Smooth muscle cell (in vitro differentiated cells): ENCODE measurements around the gene PHACTR4. TPM values are rescaled to one million over a fixed set of nuclear protein-coding genes. Genes with fewer than 3 reads are reported as not detected.
"Not testable (repeated sequence)": the region's sequence is repeated elsewhere in the genome, so short reads cannot be mapped to it uniquely, and the experiment has no call there.

Experiments
- DNase-seq: peaks from one replicate; lab custom pipeline; 2025; ENCODE audit not compliant: unreplicated experiment; lab: John Stamatoyannopoulos, UW
- H2AFZ ChIP-seq: fragments of 200-600 bp; sonication (generic); 2 replicates; pipeline ENCODE4 v1.6.0; 2016; ENCODE audit warnings: antibody characterized with exemption, low read depth, mild to moderate bottlenecking
- H3F3A ChIP-seq: fragments of 200-600 bp; sonication (generic); 2 replicates; pipeline ENCODE4 v1.6.0; 2017; ENCODE audit warnings: antibody characterized with exemption, low read depth
- H3K27ac ChIP-seq: fragments of 200-600 bp; sonication (generic); 2 replicates; pipeline ENCODE4 v1.5.1; 2016; ENCODE audit warnings: low read depth, mild to moderate bottlenecking
- H3K27me3 ChIP-seq: fragments of 200-600 bp; sonication (generic); 2 replicates; pipeline ENCODE4 v1.6.1; 2016; ENCODE audit warnings: low read depth, mild to moderate bottlenecking
- H3K36me3 ChIP-seq: fragments of 200-600 bp; sonication (generic); 2 replicates; pipeline ENCODE4 v1.5.1; 2016; ENCODE audit warnings: low read depth
- H3K4me1 ChIP-seq: fragments of 200-600 bp; sonication (generic); 2 replicates; pipeline ENCODE4 v1.5.1; 2016; ENCODE audit warnings: low read depth
- H3K4me2 ChIP-seq: fragments of 200-600 bp; sonication (generic); 2 replicates; pipeline ENCODE4 v1.6.0; 2016; ENCODE audit warnings: mild to moderate bottlenecking
- H3K4me3 ChIP-seq: fragments of 200-600 bp; sonication (generic); 2 replicates; pipeline ENCODE4 v1.5.1; 2016; ENCODE audit warnings: mild to moderate bottlenecking
- H3K79me2 ChIP-seq: fragments of 200-600 bp; sonication (generic); 2 replicates; pipeline ENCODE4 v1.6.0; 2016; ENCODE audit warnings: low read depth, mild to moderate bottlenecking
- H3K9ac ChIP-seq: fragments of 200-600 bp; sonication (generic); 2 replicates; pipeline ENCODE4 v1.6.0; 2016; ENCODE audit warnings: low read depth
- H3K9me3 ChIP-seq: fragments of 200-600 bp; sonication (generic); replicated peaks from 2 replicates; pipeline ENCODE4 v1.5.1; 2016; ENCODE audit warnings: low read depth
- H4K20me1 ChIP-seq: fragments of 200-600 bp; sonication (generic); 2 replicates; pipeline ENCODE4 v1.6.0; 2016; ENCODE audit warnings: low read depth
- WGBS: methylation state at CpG from one replicate; pipeline ENCODE4 v1.1.7; 2016; ENCODE audit warnings: low lambda C conversion rate; 5-methylcytosine and 5-hydroxymethylcytosine counted together
- polyA plus RNA-seq: library from polyadenylated mRNA; unstranded; fragments of >200 nt; fragmentation: Nextera tagmentation; extraction: Ambion mirVana; gene quantifications from 2 replicates; pipeline ENCODE4 v1.2.1, GENCODE V29; 2016
- total RNA-seq: library from RNA; depleted of rRNA; stranded (reverse); fragments of >200 nt; gene quantifications from 2 replicates; pipeline ENCODE4 v1.2.3, GENCODE V29; 2014
- TF ChIP-seq, protein P1 (sequence below): fragments of 200-600 bp; sonication (generic); IDR thresholded peaks from 2 replicates; pipeline ENCODE4 v1.5.1; 2017; ENCODE audit warnings: borderline replicate concordance, mild to moderate bottlenecking, antibody characterized with exemption; ENCODE audit not compliant: insufficient read depth, poor library complexity, severe bottlenecking

The PHACTR4 gene
- total and polyA plus RNA-seq, 2 experiments from 2014 or later = 15.2 to 20.2 TPM

DNA sequence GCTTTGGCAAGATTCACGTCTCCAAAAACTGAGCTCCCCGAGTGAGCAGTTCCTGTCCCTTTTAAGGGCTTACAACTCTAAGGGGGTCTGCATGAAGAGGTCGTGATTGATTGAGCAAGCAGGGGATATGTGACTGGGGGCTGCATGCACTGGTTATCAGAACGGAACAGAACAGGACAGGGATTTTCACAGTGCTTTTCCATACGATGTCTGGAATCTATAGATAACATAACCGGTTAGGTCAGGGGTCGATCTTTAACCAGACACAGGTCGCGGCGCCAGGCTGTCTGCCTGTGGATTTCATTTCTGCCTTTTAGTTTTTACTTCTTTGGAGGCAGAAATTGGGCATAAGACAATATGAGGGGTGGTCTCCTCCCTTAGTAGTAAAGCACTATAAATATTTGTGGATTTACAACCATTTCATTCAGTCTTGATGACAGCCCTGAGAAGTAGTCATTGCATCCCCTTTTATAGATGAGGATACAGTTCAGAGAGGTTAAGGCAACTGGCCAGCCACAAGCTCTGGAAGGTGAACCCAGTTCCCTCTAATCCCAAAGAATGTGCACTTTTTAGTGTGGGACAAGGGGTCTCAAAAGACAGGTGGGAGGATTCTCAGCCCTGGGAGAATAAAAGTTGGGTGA, 155.6 kb downstream of the PHACTR4 start:
- H3K36me3 ChIP-seq, H2AFZ ChIP-seq, H3K9me3 ChIP-seq, H3K4me2 ChIP-seq, H4K20me1 ChIP-seq, H3K27me3 ChIP-seq, H3K9ac ChIP-seq, H3F3A ChIP-seq, DNase-seq, H3K4me1 ChIP-seq, H3K4me3 ChIP-seq: not testable (repeated sequence)
- H3K79me2 ChIP-seq = peaks cover 19% of the 10 kb centered on the region
- H3K27ac ChIP-seq = peak overlapping the region; percentile 65
- WGBS = 38% methylated on average over 10 of the region's 10 CpGs

DNA sequence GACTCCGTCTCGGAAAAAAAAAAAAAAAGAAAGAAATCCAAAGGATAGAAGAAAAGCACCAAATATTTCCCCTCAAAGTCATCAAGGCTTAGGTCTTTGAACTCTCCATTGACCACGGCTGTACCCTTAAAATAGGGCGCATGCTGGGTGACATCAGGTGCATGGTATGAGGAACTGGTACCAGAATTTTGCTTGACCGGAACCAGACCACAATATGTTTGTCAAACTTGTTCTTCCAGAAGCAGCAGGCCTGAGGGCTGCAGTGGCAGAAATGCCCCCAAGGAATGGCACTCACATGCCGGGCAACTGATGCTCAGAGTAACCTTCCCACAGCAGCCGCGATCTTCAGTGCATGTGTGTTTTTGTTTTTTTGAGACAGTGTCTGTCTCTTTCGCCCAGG, 157.3 kb downstream of the PHACTR4 start:
- no peaks in the 10 kb centered on the region for H3K4me1 ChIP-seq
- H3K9me3 ChIP-seq = no peaks in the 10 kb centered on the region
- H3K4me3 ChIP-seq = no peak overlapping the region
- H3K27ac ChIP-seq = peak overlapping the region; percentile 65
- no peak overlapping the region for H3K9ac ChIP-seq
- no peaks in the 10 kb centered on the region for H3K36me3 ChIP-seq
- TF ChIP-seq, protein P1, sequence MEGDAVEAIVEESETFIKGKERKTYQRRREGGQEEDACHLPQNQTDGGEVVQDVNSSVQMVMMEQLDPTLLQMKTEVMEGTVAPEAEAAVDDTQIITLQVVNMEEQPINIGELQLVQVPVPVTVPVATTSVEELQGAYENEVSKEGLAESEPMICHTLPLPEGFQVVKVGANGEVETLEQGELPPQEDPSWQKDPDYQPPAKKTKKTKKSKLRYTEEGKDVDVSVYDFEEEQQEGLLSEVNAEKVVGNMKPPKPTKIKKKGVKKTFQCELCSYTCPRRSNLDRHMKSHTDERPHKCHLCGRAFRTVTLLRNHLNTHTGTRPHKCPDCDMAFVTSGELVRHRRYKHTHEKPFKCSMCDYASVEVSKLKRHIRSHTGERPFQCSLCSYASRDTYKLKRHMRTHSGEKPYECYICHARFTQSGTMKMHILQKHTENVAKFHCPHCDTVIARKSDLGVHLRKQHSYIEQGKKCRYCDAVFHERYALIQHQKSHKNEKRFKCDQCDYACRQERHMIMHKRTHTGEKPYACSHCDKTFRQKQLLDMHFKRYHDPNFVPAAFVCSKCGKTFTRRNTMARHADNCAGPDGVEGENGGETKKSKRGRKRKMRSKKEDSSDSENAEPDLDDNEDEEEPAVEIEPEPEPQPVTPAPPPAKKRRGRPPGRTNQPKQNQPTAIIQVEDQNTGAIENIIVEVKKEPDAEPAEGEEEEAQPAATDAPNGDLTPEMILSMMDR = no peak
- H3F3A ChIP-seq = no peaks in the 10 kb centered on the region
- H4K20me1 ChIP-seq = peaks cover 3% of the 10 kb centered on the region
- no peak overlapping the region for H3K4me2 ChIP-seq
- H2AFZ ChIP-seq = no peak overlapping the region
- DNase-seq = no peak
- WGBS = 65% methylated on average over 9 of the region's 9 CpGs
- peaks cover 6% of the 10 kb centered on the region for H3K79me2 ChIP-seq
- H3K27me3 ChIP-seq = no peaks in the 10 kb centered on the region

DNA sequence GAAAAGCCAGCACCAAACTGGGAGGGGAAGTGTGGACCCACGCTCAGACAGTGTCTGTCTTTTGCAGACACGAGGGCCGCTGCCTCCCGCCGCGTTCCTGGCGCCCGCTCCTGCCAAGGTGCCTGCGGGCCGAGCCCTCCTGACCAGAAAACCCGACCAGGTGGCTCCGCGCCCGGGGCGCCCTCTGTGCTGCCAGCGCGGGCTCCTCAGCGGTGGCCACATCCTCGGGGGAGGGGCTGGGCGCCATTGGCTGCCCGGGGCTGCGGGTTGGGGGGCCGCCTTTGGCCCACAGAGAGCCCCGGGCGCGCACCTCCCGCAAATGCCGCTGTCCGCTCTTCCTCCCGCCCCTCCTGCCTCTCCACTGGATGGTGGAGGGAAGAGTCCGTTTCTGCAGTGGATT, 160.9 kb downstream of the PHACTR4 start:
- Histone ChIP-seq H3K27ac (no peak overlapping the region), H3K4me3 (no peak overlapping the region), H2AFZ (no peak overlapping the region), H3K9ac (no peak overlapping the region), H3K9me3 (no peaks in the 10 kb centered on the region), H3K79me2 (no peaks in the 10 kb centered on the region), H4K20me1 (no peaks in the 10 kb centered on the region), H3K36me3 (no peaks in the 10 kb centered on the region), H3K4me2 (no peak overlapping the region), H3F3A (no peaks in the 10 kb centered on the region), H3K4me1 (no peaks in the 10 kb centered on the region), H3K27me3 (no peaks in the 10 kb centered on the region)
- DNase-seq = no peak
- TF ChIP-seq, protein P1 = no peak
- 95% methylated on average over 7 of the region's 31 CpGs for WGBS

DNA sequence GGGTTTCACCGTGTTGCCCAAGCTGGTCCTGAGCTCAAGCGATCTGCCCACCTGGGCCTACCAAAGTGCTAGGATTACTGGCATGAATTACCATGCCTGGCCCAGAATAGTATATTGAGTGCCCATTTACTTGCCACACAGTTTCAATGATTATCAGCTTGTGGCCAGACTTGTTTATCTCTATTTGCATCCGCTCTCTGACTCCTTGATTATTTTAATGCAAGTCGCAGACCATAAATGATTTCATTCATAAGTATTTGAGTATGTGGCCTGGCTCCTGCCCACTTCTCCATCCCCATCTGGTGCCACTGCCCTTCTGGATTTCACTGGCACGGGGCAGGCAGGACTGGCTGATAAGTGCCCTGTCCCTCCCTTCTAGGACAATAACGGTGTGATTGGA, 165.1 kb downstream of the PHACTR4 start:
- Histone ChIP-seq H3K27me3 (no peaks in the 10 kb centered on the region), H3K4me2 (no peak overlapping the region), H3K4me1 (no peaks in the 10 kb centered on the region), H3K9me3 (no peaks in the 10 kb centered on the region), H3K4me3 (no peak overlapping the region), H3K36me3 (no peaks in the 10 kb centered on the region), H3K9ac (no peak overlapping the region), H3K79me2 (no peaks in the 10 kb centered on the region), H3K27ac (no peak overlapping the region), H2AFZ (no peak overlapping the region), H4K20me1 (no peaks in the 10 kb centered on the region), H3F3A (no peaks in the 10 kb centered on the region)
- WGBS = 98% methylated on average over 6 of the region's 6 CpGs
- DNase-seq = no peak
- TF ChIP-seq, protein P1 = no peak
